Measurements from ENCODE around the gene OTX1. TPM values are rescaled to one million over a fixed set of nuclear protein-coding genes. Genes with fewer than 3 reads are reported as not detected.

The OTX1 gene
- total and polyA plus RNA-seq, 2 of the 8 experiments (the other 6 are each of a cell fraction or from before 2014, with no cell fraction given) = 0.24 to 3.3 TPM

GRCh38 chr2:63048367-63049171, 2.1 kb upstream of the OTX1 start (continued):
- no peak for TF ChIP-seq ATF2 (IDR thresholded peaks at IDR 0.05; ENCODE audit: low read length)
- TF ChIP-seq EGR1 (IDR thresholded peaks at IDR 0.05; ENCODE audit: borderline replicate concordance, low read depth, low read length) = 0 out of 2 replicates have a peak, but pooled peaks have one; percentile 3
- TF ChIP-seq RFX5 (IDR thresholded peaks at IDR 0.05; ENCODE audit: borderline replicate concordance, low read depth, low read length) = no peak
- TF ChIP-seq, protein P1, sequence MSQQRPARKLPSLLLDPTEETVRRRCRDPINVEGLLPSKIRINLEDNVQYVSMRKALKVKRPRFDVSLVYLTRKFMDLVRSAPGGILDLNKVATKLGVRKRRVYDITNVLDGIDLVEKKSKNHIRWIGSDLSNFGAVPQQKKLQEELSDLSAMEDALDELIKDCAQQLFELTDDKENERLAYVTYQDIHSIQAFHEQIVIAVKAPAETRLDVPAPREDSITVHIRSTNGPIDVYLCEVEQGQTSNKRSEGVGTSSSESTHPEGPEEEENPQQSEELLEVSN (IDR thresholded peaks at IDR 0.05) = peak; percentile 47; the same call in 1 of the 2 replicates
- no peak for TF ChIP-seq POU5F1 (IDR thresholded peaks at IDR 0.05; ENCODE audit: low read depth, low read length)
- no peak for TF ChIP-seq JUN (IDR thresholded peaks at IDR 0.05; ENCODE audit: low read depth, low read length)
- no peak for TF ChIP-seq TAF1 (IDR thresholded peaks at IDR 0.05; ENCODE audit: low read depth, low read length)
- TF ChIP-seq GABPA (IDR thresholded peaks at IDR 0.05; ENCODE audit: borderline replicate concordance, insufficient read depth, low read length) = no peak
- TF ChIP-seq GTF2F1 (IDR thresholded peaks at IDR 0.05; ENCODE audit: borderline replicate concordance, low read depth, low read length) = no peak
- TF ChIP-seq, protein P2, sequence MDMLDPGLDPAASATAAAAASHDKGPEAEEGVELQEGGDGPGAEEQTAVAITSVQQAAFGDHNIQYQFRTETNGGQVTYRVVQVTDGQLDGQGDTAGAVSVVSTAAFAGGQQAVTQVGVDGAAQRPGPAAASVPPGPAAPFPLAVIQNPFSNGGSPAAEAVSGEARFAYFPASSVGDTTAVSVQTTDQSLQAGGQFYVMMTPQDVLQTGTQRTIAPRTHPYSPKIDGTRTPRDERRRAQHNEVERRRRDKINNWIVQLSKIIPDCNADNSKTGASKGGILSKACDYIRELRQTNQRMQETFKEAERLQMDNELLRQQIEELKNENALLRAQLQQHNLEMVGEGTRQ (IDR thresholded peaks at IDR 0.05; ENCODE audit: low read length) = 0 out of 2 replicates have a peak, but pooled peaks have one; percentile 39
- peak; percentile 57 for TF ChIP-seq EZH2 (IDR thresholded peaks at IDR 0.05; ENCODE audit: low read depth, low read length, severe bottlenecking)
- TF ChIP-seq CBX5 (IDR thresholded peaks at IDR 0.05; ENCODE audit: low read depth, low read length) = no peak
- TF ChIP-seq HDAC6 (IDR thresholded peaks at IDR 0.05; ENCODE audit: low read depth, low read length) = no peak
- TF ChIP-seq SP2 (IDR thresholded peaks at IDR 0.05; ENCODE audit: low read length) = no peak
- TF ChIP-seq SP1 (IDR thresholded peaks at IDR 0.05; ENCODE audit: low read depth, low read length) = no peak
- TF ChIP-seq ZNF274 (IDR thresholded peaks at IDR 0.05; ENCODE audit: borderline replicate concordance, extremely low read depth, low read length) = no peak

All from H1 (cell line).